ENCODE results near the gene CLDN1.

Gene CLDN1

DNA sequence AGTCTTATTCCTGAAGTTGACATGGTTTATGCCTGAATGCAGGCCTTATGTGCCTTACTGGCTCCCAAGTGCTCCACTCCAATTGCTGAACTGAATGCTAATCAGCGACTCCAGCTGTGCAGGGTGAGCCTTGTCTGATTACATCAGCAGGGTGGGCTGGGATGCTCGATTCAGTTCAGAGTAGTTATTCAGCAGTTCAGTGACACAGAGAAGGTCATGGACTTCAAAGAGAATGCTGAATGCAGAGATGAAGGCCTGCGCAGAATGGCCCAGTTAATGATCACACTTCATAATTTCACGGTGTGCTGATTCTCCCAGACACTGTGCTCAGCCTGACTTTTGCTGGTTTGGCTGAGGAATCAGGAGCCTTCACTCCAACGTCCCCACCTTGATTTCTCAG is 63.6 kb downstream of the CLDN1 start:
- in situ Hi-C loops (cut with MboI; ENCODE audit: low sequenced_read_pairs): no loop called here
